ENCODE results near the gene ASB7. TPM values are rescaled to one million over a fixed set of nuclear protein-coding genes. Genes with fewer than 3 reads are reported as not detected.
A peak's percentile ranks its signal among the peaks of the same experiment; 100 is the strongest.
"Not testable (repeated sequence)": the region's sequence is repeated elsewhere in the genome, so short reads cannot be mapped to it uniquely, and the experiment has no call there.

Gene ASB7
- total RNA-seq, 2 donors from 2014 or later: 16.4 to 30.3 TPM

DNA sequence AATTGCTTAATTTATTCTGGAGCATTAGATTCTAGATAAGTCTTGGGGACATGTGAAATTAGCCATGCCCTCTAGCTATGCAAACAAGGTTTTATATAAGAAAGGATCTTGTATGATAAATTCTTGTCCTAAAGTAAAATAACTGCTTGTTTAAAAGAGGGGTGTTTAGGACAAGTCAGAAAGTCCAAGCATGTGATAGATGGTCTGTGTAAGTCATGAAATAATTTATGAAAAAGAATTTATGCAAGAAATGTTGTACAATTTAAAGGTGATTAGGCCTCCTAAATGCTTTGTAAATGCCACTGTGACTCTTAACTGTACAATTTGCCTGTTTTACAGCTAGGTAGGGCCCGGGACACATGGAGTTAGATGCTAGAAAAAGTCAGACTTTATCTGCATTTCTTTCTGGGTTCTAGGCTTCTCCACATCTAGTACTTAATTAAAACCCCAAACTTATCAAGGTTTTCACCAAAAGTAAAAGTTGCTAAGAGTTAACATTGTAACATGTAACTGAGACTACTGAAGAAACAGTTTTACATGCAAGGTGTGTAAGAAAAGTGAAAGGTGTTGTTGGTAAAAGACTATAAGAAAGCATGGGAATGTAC, 13.6 kb upstream of the ASB7 start:
- peaks cover 76% of the 10 kb centered on the region for H3K36me3 Mint-ChIP-seq (ENCODE audit: low read depth)
- H3K27me3 Mint-ChIP-seq: no peaks in the 10 kb centered on the region
- no peak overlapping the region for H3K4me3 Mint-ChIP-seq
- no peak for ATAC-seq (replicated peaks)
- no peaks in the 10 kb centered on the region for H3K9me3 Mint-ChIP-seq
- H3K27ac Mint-ChIP-seq: no peak overlapping the region
- H3K4me1 Mint-ChIP-seq: peaks cover 29% of the 10 kb centered on the region

DNA sequence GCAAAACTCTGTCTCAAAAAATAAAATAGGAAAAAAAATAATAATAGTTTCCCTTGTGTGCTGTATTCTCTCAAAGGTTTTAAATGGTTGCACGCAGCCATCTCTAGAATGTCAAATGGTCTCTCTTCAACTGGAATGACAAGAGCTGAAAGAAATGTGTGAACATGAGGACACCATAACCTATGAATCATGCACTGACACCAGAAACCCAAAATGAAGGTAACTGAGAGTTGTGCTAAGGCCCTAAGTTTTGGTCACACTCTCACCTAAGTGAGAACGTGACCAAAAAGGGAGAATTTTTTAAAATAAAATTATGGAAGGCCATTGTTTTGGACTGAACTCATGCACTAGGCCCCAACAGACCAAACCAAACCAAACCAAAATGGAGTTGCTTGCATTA, 11.2 kb upstream of the ASB7 start:
- Mint-ChIP-seq H3K27ac (peak overlapping the region; percentile 83), H3K4me1 (peaks cover 33% of the 10 kb centered on the region), H3K4me3 (peak overlapping the region; percentile 55), H3K36me3 (ENCODE audit: low read depth) (peaks cover 69% of the 10 kb centered on the region)
- H3K9me3 Mint-ChIP-seq, H3K27me3 Mint-ChIP-seq: not testable (repeated sequence)
- peak; percentile 61 for ATAC-seq (replicated peaks)

- Mint-ChIP-seq H3K4me3 (peak overlapping the region; percentile 55), H3K36me3 (ENCODE audit: low read depth) (peaks cover 69% of the 10 kb centered on the region), H3K27ac (peak overlapping the region; percentile 83), H3K4me1 (peaks cover 35% of the 10 kb centered on the region), H3K27me3 (no peaks in the 10 kb centered on the region), H3K9me3 (no peaks in the 10 kb centered on the region)
- peak; percentile 43 for ATAC-seq (replicated peaks)
Observed at GRCh38 chr15:100591835-100592234, 10.6 kb upstream of the ASB7 start.

- Mint-ChIP-seq H3K27me3 (no peaks in the 10 kb centered on the region), H3K9me3 (no peaks in the 10 kb centered on the region), H3K4me1 (peaks cover 45% of the 10 kb centered on the region), H3K36me3 (ENCODE audit: low read depth) (peaks cover 72% of the 10 kb centered on the region), H3K27ac (peak overlapping the region; percentile 83), H3K4me3 (peak overlapping the region; percentile 55)
- ATAC-seq (replicated peaks): no peak
Observed at GRCh38 chr15:100592898-100593297, 9.5 kb upstream of the ASB7 start.

DNA sequence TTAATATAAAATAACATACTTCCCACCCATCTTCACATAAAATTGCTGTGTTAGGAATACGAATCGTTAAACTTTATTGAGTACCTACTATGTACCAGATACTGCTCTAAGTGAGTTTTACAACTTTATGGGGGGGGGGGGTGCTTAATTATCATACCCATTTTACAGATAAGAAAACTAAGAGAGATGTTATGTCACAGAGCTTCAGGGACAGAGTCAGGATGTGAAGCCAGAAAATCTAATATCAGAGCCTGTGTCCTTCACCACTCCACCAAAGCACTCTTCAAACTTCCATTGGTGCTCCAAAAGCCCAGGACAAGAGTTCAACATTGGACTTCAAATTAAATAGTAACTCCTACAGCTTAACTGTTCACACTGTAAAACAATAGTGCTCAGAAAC, 9.0 kb upstream of the ASB7 start:
- Mint-ChIP-seq H3K27me3 (no peaks in the 10 kb centered on the region), H3K36me3 (ENCODE audit: low read depth) (peaks cover 75% of the 10 kb centered on the region), H3K27ac (peak overlapping the region; percentile 83), H3K4me1 (peaks cover 49% of the 10 kb centered on the region), H3K4me3 (peak overlapping the region; percentile 55), H3K9me3 (no peaks in the 10 kb centered on the region)
- no peak for ATAC-seq (replicated peaks)

- no peak overlapping the region for H3K27ac Mint-ChIP-seq
- H3K36me3 Mint-ChIP-seq (ENCODE audit: low read depth): peaks cover 62% of the 10 kb centered on the region
Observed at GRCh38 chr15:100595964-100596363, 6.4 kb upstream of the ASB7 start.

GRCh38 chr15:100596792-100597191, 5.6 kb upstream of the ASB7 start:
- Mint-ChIP-seq H3K27ac (no peak overlapping the region), H3K27me3 (no peaks in the 10 kb centered on the region), H3K36me3 (ENCODE audit: low read depth) (peaks cover 54% of the 10 kb centered on the region), H3K4me1 (peaks cover 51% of the 10 kb centered on the region), H3K4me3 (no peak overlapping the region), H3K9me3 (no peaks in the 10 kb centered on the region)
- ATAC-seq (replicated peaks): peak; percentile 88

More at GRCh38 chr15:100595964-100596363, 6.4 kb upstream of the ASB7 start:
- no peaks in the 10 kb centered on the region for H3K27me3 Mint-ChIP-seq
- ATAC-seq (replicated peaks): peak; percentile 10
- H3K4me3 Mint-ChIP-seq: no peak overlapping the region
- peaks cover 54% of the 10 kb centered on the region for H3K4me1 Mint-ChIP-seq
- H3K9me3 Mint-ChIP-seq: no peaks in the 10 kb centered on the region

DNA sequence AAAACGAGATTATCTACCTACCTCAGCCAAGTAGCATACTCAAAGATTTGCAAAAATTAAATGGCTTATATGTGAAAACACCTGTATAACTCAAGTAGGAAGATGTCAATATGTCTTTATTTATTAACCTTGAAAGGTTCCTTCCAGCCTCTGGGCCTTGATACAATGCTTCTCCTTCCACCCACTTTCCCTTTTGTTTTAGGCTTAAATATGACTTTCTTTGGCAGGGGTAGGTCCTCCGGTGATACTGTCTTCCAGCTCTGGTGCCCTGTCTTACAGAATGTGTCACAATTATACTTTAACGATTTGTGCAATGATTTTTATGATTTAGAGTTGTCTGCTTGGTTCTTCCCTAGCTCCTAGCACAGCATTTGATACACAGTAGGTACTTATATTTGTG, 4.5 kb upstream of the ASB7 start:
- peaks cover 43% of the 10 kb centered on the region for H3K4me1 Mint-ChIP-seq
- ATAC-seq (replicated peaks): no peak
- peaks cover 53% of the 10 kb centered on the region for H3K36me3 Mint-ChIP-seq (ENCODE audit: low read depth)
- no peak overlapping the region for H3K27ac Mint-ChIP-seq
- no peaks in the 10 kb centered on the region for H3K27me3 Mint-ChIP-seq
- H3K9me3 Mint-ChIP-seq: no peaks in the 10 kb centered on the region
- H3K4me3 Mint-ChIP-seq: no peak overlapping the region

GRCh38 chr15:100598655-100599054, 3.7 kb upstream of the ASB7 start:
- H3K4me1 Mint-ChIP-seq: peaks cover 42% of the 10 kb centered on the region
- H3K9me3 Mint-ChIP-seq: no peaks in the 10 kb centered on the region
- peaks cover 53% of the 10 kb centered on the region for H3K36me3 Mint-ChIP-seq (ENCODE audit: low read depth)
- no peak overlapping the region for H3K27ac Mint-ChIP-seq
- no peak overlapping the region for H3K4me3 Mint-ChIP-seq
- H3K27me3 Mint-ChIP-seq: no peaks in the 10 kb centered on the region
- no peak for ATAC-seq (replicated peaks)

DNA sequence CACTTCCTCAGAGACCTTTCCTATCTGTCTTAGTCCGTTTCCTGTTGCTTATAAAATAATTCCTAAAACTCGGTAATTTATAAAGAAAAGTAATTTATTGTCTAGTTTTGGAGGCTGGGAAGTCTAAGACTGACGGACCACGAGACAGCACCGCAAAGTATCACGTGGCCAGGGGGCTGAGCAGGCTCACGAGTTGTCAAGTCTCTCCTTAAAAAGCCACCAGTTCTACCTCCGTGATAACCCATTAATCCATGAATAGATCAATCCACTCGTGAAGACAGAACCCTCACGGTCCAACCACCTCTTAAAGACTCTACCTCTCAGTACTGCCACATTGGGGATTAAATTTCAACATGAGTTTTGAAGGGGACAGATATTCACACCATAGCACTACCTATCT, 1.2 kb upstream of the ASB7 start:
- Mint-ChIP-seq H3K36me3 (ENCODE audit: low read depth) (peaks cover 62% of the 10 kb centered on the region), H3K4me1 (peaks cover 41% of the 10 kb centered on the region), H3K27ac (no peak overlapping the region), H3K27me3 (no peaks in the 10 kb centered on the region), H3K9me3 (no peaks in the 10 kb centered on the region), H3K4me3 (no peak overlapping the region)
- ATAC-seq (replicated peaks): no peak

DNA sequence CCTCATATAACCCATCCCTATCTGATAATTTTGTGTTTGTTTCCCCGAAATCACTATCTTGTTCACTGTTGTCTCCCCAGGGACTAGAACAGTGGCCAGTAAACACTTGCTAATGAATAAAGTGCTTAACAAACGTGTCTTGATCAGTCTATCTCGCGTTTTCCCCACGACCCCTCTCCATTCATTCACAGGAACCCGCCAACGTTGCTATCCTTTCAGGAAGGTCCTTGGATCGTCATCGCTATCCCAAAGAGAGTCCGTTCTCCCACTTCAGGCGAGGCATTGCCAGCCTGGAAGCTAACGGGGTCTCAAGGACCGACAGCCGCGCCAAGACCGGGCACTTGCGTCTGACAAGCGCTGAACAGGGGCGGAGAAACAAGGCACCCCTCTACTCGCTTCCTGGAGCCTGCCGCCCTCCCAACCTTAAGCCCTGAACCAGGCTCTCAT, 749 bp upstream of the ASB7 start:
- peak; percentile 2 for ATAC-seq (replicated peaks)
- no peaks in the 10 kb centered on the region for H3K27me3 Mint-ChIP-seq

GRCh38 chr15:100602823-100603393, 519 bp downstream of the ASB7 start:
- H3K36me3 Mint-ChIP-seq (ENCODE audit: low read depth): peaks cover 67% of the 10 kb centered on the region
- H3K9me3 Mint-ChIP-seq: no peaks in the 10 kb centered on the region
- H3K4me3 Mint-ChIP-seq: no peak overlapping the region
- ATAC-seq (replicated peaks): peak; percentile 67
- H3K27me3 Mint-ChIP-seq: no peaks in the 10 kb centered on the region
- H3K27ac Mint-ChIP-seq: no peak overlapping the region
- peaks cover 35% of the 10 kb centered on the region for H3K4me1 Mint-ChIP-seq

More for the DNA sequence above, 749 bp upstream of the ASB7 start:
- Mint-ChIP-seq H3K4me3 (no peak overlapping the region), H3K27ac (no peak overlapping the region), H3K9me3 (no peaks in the 10 kb centered on the region), H3K4me1 (peaks cover 41% of the 10 kb centered on the region), H3K36me3 (ENCODE audit: low read depth) (peaks cover 66% of the 10 kb centered on the region)

GRCh38 chr15:100612539-100612938, 10.2 kb downstream of the ASB7 start:
- Mint-ChIP-seq H3K36me3 (ENCODE audit: low read depth) (peaks cover 99% of the 10 kb centered on the region), H3K27ac (no peak overlapping the region), H3K4me3 (no peak overlapping the region), H3K4me1 (peaks cover 4% of the 10 kb centered on the region), H3K27me3 (no peaks in the 10 kb centered on the region), H3K9me3 (no peaks in the 10 kb centered on the region)
- no peak for ATAC-seq (replicated peaks)

- Mint-ChIP-seq H3K4me1 (peaks cover 4% of the 10 kb centered on the region), H3K27me3 (no peaks in the 10 kb centered on the region), H3K36me3 (ENCODE audit: low read depth) (peaks cover 96% of the 10 kb centered on the region), H3K4me3 (no peak overlapping the region), H3K27ac (no peak overlapping the region), H3K9me3 (no peaks in the 10 kb centered on the region)
- no peak for ATAC-seq (replicated peaks)
Observed at GRCh38 chr15:100613208-100613607, 10.8 kb downstream of the ASB7 start.

GRCh38 chr15:100614336-100614735, 11.9 kb downstream of the ASB7 start:
- Mint-ChIP-seq H3K27ac (no peak overlapping the region), H3K27me3 (no peaks in the 10 kb centered on the region), H3K4me3 (no peak overlapping the region), H3K9me3 (no peaks in the 10 kb centered on the region), H3K36me3 (ENCODE audit: low read depth) (peaks cover 96% of the 10 kb centered on the region), H3K4me1 (peaks cover 10% of the 10 kb centered on the region)
- no peak for ATAC-seq (replicated peaks)

Data from activated T-helper 17 cell treated with anti-CD3 and anti-CD28 coated beads, Interleukin-2, amount 50 U/mL, for 72 hours (primary cell).